CD4-positive, alpha-beta T cell treated with Interleukin-10 for 1 hour (primary cell): ENCODE data around the gene ORM1.
"Not testable (repeated sequence)": the region's sequence is repeated elsewhere in the genome, so short reads cannot be mapped to it uniquely, and the experiment has no call there.

Source experiments
- DNase-seq: peaks from one replicate; pipeline ENCODE4 v3.0.0-alpha.2; 2020

Gene ORM1

GRCh38 chr9:114308361-114308950 is 14.4 kb upstream of the ORM1 start:
- no peak for DNase-seq

- DNase-seq, result no peak
Measured at GRCh38 chr9:114309096-114309495, 13.8 kb upstream of the ORM1 start.

GRCh38 chr9:114310471-114311450 is 12.1 kb upstream of the ORM1 start:
- no peak for DNase-seq

- DNase-seq, result no peak
Measured at GRCh38 chr9:114311571-114312512, 11.1 kb upstream of the ORM1 start.

- DNase-seq, result no peak
Measured at GRCh38 chr9:114312513-114312875, 10.4 kb upstream of the ORM1 start.

GRCh38 chr9:114313186-114313585 is 9.7 kb upstream of the ORM1 start:
- no peak for DNase-seq

- no peak for DNase-seq
Measured at GRCh38 chr9:114314256-114314867, 8.5 kb upstream of the ORM1 start.

- no peak for DNase-seq
Measured at GRCh38 chr9:114314881-114315722, 7.8 kb upstream of the ORM1 start.

- DNase-seq, result no peak
Measured at GRCh38 chr9:114315723-114316363, 7.1 kb upstream of the ORM1 start.

GRCh38 chr9:114316605-114317230 is 6.2 kb upstream of the ORM1 start:
- no peak for DNase-seq

GRCh38 chr9:114317665-114318357 is 5.1 kb upstream of the ORM1 start:
- no peak for DNase-seq

- DNase-seq, result no peak
Measured at GRCh38 chr9:114318416-114318815, 4.5 kb upstream of the ORM1 start.

- DNase-seq, result no peak
Measured at GRCh38 chr9:114319147-114319546, 3.8 kb upstream of the ORM1 start.

- not testable (repeated sequence) for DNase-seq
Measured at GRCh38 chr9:114320710-114321109, 2.2 kb upstream of the ORM1 start.

GRCh38 chr9:114321759-114322158 is 1.1 kb upstream of the ORM1 start:
- DNase-seq, result no peak

GRCh38 chr9:114322160-114322818 is 609 bp upstream of the ORM1 start:
- DNase-seq, result not testable (repeated sequence)

- not testable (repeated sequence) for DNase-seq
Measured at GRCh38 chr9:114323849-114324248, 951 bp downstream of the ORM1 start.

GRCh38 chr9:114324492-114324891 is 1.6 kb downstream of the ORM1 start:
- DNase-seq, result no peak

GRCh38 chr9:114324965-114325364 is 2.1 kb downstream of the ORM1 start:
- DNase-seq, result not testable (repeated sequence)
